GM23248 (cell line): ENCODE measurements around the gene EXOSC10.

Source experiments
- EZH2 ChIP-seq: fragments of 200-600 bp; sonication (generic); IDR thresholded peaks from 2 replicates; pipeline ENCODE4 v1.6.1; 2018; ENCODE audit warnings: antibody characterized with exemption, mild to moderate bottlenecking; ENCODE audit not compliant: insufficient read depth, poor library complexity, severe bottlenecking
- EZH2phosphoT487 ChIP-seq: fragments of 200-600 bp; sonication (generic); IDR thresholded peaks from 2 replicates; pipeline ENCODE4 v1.6.1; 2018; ENCODE audit warnings: antibody characterized with exemption, moderate library complexity, mild to moderate bottlenecking, low read depth; ENCODE audit not compliant: insufficient read depth

- TF ChIP-seq EZH2 (no peak), EZH2phosphoT487 (no peak)
Measured at GRCh38 chr1:11055676-11056075, 44.0 kb downstream of the EXOSC10 start.
